NCI-H146 treated with DMSO at 0.1 percent for 48 hours (cell line): ENCODE data around the gene SRGAP3.
A peak's percentile ranks its signal among the peaks of the same experiment; 100 is the strongest.

Source experiments
- DNase-seq: peaks from one replicate; lab custom pipeline; 2025; ENCODE audit not compliant: unreplicated experiment; lab: John Stamatoyannopoulos, UW

SRGAP3 gene

DNA sequence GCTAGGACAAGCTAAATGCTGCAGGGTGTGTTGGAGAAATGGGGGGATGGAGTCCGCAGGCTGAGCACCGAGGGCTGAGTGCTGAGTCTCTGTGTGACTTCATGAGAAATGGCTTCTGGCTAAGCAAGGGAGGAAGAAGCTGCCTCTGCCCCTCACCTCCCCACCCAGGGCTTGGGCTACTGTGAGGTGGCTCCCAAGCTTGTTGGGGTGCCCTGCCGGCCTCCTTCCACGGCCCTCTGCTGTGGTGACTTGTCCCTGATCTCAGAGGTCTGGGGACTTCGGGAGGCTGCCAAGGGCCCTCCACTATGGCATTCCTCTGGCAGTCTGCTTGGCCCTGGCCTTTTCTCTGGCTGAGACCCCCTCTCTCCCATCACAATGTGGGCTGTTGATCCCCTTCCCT, 256.1 kb downstream of the SRGAP3 start:
- DNase-seq, result no peak

DNA sequence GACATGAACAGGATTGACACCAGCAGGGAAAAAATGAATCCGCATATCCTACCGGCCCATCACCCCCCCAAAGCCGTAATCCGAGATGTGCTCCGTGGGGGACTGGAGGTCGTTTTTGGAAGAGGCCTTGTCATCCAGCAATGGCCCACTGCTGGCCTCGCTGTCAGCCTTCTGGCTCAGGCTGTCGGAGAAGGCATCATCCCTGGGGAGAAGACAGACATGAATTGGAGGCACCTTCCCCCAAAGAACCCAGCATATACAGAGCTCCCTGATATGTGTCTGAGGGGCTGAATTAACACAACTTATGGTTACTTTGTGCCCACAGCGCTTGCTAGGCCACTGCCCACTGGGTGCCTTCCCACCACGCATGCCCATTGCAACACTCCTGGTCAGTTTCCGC, 256.6 kb downstream of the SRGAP3 start:
- no peak for DNase-seq

DNA sequence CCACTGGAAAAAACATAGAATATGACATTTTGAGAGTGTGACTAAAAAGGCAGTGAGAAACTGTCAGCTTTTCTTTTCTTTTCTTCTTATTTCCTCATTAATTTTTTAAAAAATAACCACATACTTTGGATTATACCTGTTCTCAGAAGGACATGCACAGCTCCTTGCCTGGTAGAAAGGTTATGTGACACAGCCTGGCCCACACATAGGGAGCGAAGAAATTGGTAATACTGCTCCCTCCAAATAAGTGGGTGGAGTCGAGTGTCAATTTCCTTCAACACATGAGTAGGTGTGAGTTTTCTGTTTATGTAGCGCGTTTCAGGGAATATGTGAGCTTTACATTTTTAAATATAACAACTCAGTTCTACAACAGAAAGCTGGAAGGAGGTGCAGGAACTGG, 257.2 kb downstream of the SRGAP3 start:
- DNase-seq, result no peak

DNA sequence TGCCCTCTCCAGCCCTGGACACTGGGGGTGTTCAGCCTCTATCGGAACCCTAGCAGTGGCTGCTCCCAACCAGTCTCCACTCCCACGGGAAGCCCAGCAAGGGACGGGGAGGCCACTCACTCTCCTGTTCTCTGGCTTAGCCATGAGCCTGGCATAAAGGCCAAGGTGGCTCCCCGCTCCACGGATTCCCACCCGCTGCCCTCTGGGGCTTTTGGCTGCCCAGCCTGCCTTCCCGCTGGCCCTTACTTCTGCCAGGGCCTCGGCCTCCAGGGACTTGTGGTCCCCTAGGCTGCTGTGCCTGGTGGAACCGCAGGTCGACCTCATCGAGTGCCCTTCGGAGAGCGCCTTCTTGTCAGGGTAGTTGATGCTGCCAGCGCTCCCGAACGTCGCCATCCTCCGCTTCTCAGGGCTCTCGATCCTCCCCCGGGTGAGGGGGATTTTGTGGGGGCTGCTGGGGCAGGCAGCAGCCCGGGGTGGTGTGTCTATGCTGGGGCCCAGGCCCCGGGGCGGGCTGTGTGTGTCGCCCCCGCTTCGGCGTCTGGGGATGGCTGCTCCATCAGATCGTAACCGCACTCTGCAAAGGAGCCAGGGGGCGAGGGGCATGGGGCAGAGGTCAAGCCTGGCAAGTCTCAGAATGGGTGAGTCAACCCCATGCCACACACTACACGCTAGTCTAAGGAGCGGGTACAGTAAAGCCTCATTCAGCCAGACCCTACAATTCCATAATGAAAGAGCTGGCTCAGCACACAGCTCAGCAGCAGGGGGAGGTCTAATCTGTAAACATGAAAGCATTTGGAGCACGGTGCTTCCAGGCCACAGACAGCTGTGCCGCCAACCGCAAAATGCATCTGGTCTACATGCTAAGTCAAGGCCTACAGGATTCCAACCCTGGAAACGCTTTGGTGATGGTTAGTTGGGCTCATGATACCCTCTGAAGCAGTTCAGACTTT, 258.9 kb downstream of the SRGAP3 start:
- no peak for DNase-seq

DNA sequence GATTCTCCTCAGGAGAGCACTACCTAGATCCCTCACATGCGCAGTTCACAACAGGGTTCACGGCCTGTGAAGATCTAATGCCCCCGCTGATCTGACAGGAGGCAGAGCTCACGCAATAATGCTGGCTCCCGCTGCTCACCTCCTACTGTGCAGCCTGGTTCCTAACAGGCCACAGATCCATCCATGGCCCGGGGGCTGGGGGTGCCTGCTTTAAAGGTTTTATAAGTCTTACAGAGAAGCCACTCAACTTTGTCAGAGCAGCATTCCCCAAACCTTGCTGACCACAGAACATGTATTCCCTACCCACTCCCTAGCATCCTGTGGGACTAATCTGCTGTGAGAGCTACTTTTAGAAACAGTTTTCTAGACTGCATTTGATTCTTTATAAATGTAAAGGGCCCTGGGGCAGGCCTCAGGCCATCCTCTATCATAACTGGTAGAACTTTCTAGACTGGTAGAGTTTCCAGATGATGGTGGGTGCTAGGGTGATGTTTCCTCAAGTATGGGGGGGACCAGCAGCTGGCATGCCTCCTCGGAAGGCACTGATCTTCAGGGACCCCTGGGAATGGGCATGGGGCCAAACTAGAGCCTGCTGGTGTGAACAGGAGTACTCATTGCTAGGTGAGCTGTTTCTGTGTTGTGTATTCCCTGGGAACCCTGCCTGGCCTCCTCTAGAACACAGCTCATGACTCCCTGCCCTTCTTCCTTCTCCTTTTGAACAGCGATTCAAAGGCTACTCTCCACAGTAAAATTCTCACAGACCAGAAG, 260.5 kb downstream of the SRGAP3 start:
- DNase-seq, result no peak

DNA sequence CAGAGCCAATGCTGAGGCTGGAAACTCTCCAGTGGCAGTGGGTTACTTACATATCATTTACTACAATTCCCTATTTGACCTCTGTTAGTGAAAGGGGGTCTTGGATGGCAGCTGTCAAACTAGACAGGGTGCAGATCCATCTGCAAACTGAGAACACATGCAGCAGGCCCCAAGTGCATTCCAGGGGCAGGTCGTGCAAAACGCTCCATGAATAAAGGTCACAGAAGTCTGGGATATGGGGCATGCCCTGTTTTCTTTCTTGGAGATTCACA, 261.1 kb downstream of the SRGAP3 start:
- no peak for DNase-seq

DNA sequence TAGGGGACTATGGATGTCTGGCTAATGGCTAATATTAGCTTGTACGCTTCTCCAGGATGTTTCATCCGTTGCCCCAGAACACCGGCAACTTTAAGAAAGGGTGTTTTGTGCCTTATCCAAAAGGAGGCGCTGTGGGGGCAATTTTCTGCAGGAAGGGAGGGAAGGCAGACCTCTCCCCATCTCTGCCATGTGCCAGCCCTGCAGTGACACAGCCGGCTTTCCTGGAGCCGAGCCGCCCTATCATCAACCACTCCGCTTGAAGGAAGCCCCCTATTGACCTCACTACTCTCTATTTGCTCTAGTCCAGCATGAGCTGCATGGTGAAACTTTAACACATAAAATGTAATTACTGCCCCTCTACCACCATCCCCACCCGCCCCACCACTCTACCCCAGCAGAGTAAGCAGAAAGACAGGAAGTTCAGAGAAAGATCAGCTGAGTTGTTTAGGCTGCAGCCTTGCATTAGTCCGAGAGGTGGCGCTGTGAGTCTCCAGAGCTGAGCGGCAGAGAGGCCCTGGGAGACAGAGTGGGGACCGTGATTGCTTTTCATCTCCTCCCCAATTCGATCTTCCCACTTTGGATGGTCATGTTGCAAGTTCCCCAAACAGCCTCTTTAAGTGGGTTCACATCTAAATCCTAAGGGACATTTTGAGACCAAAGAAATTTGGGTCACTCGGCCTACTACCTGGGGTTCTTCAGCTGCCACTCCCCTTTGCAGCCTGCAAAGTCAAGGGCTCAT, 261.6 kb downstream of the SRGAP3 start:
- DNase-seq, result peak; percentile 3

DNA sequence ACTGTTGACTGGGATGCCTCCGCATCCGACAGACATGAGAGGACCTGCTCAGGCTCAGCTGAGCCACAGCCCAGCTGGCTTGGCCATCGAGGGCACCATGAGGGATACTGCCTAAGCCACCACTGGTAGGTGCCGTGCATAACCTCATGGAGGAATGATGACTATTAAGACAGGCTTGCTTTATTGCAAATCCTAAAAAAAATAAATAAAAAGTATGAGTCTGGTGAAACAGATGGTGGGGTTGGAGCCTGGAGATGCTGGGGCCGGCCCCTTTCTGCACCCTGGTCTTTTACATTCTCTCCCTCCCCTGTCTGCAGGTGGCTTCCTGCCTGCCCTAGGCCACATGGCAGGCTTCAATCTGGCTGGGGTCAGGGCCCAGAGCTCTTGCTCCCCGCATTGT, 262.2 kb downstream of the SRGAP3 start:
- no peak for DNase-seq

DNA sequence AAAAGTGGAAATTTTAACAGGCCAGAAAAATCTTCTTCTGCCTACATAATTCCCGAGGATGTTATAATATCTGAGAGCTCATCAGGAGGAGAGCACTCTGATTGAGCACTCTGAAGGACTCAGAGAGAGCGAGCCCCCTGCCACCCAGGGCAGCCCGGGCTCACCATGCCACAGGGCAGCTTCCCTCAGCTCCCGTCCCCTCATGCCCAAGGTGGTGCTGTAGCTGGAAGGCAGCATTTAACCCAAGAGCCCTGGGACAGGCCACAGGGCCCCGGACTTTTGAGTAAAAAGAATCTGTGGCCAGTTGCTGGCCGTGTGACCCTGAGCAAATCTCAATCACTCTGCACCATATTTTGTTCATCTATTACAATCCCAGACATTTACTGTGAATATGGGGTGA, 262.7 kb downstream of the SRGAP3 start:
- DNase-seq, result no peak

DNA sequence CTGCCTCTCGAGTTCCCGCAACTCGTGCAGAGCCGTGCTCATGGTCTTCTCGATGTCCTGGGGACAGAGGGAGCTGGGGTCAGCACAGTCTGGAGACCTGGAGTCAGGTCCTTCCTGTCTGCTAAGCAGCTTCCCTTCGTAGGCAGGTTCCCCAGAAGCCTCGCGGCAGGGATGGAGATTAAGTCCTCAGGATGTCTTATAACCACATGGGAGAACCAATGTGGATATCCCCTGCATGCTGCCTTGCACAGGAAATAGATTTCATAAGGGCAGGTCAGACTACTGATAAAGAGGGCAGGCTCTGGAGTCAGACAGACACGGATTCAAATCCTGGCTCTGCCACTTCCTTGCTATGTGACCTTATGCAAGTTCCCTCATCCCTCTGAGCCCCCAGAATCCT, 263.6 kb downstream of the SRGAP3 start:
- no peak for DNase-seq

DNA sequence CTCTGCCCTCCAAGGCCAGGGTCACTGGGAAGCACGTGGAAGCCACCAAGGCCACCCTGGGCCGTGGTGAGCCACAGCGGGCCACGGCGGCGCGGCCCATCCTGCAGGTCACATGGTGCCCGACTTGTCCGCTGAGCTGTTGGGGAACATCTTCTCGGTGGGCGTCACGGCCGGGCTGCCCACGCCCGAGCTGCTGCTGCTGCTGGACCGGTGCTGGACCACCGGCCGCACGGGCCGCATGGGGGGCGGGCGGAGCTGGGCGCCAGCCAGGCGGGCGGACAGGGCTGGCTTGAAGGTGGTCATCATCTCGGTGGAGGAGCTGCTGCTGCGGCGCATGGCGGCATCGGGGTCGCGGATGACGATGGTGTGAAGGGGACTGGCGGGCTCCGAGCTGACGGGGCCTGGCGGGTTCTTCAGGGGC, 264.0 kb downstream of the SRGAP3 start:
- no peak for DNase-seq

DNA sequence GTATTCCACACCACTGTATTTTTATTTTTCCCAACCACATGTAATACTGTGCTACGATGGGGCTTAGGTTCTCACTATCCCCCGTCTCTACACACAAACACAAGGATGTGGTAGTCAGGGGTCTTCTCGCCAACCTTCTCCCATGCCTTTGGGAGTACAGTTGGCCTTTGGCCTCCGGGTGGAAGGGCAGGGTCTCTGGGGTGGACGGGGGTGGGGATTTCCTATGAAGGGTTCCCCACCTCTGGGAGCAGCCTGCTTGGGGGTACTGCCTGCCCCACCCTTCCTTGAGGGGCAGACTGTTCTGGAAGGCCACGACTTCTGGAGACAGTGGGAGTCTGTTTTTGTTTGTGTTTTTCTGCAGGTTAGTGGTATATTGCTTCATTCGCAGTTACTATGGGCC, 264.9 kb downstream of the SRGAP3 start:
- DNase-seq, result no peak

DNA sequence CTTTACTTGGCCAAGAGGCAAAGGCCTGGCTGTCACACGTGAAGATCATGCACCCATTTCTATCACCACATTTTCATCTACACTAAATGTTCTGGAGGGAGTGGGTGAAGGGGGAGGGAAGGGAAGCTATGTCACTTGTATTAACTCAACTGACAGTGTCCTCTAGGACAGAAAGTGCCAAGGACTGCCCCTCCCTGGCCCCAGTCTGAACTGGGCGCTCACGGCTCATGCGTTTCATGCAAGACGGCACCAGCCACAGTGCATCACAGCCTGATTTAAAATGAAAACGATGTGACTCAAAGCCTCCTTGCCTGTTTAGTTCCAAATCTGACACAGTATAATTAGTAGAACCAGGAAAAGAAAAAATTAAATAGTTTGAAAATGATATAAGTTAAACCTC, 265.4 kb downstream of the SRGAP3 start:
- DNase-seq, result no peak

DNA sequence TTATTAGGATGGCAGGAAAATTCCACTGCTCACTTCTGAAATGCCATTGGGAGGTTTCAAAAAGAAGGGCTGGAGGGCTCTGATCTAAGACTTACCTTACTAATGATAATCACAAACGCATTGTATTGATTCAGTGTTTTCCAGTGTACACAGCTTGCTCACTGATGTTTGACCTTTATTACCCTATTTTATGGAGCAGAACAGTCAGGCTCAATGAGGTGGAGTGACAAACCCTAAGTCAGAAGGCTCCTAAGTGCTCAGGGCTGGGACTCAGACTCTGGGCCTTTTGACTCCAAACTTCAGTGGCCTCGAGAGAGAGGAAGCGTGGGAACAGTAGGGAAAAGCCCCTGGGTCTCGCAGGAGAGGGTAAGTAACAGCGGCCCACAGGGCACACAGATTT, 265.9 kb downstream of the SRGAP3 start:
- DNase-seq, result no peak

DNA sequence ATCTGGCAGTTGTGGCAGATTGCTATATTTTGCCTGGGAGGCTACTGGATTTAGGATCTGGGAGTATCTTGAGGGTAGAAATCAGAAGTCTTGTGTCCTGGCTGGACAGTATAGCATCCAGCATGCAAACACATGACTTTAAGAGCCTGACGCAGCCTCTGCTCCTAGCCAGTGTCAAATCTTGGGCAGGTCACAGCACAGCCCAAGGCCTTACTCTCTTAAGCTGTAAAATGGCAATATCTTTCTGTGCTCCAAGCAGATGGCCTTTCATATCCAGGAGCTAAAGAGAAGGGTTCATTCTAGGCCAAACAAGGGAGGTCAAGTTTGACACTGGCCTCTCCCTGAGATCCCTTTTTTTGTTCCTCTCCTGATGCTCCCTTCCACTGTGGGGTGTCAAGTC, 266.4 kb downstream of the SRGAP3 start:
- no peak for DNase-seq

DNA sequence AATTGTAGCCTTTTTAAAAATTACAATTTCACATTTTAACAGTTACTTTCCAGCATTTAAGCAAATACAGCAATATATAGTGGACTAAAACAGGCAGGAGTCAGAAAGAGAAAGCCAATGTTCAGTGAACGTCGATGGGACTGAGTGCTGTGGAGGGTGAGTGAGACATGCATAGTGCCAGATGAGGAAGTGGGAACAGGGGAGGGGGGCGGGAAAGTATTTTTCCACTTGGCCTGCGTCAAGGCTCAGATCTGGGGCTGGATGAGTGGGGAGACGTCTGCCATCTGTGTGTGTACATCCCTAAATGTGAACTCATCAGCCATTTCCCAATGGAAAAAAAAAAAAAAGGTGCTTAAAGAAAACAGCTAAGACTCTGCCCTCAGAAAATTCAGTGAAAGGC, 266.9 kb downstream of the SRGAP3 start:
- no peak for DNase-seq

DNA sequence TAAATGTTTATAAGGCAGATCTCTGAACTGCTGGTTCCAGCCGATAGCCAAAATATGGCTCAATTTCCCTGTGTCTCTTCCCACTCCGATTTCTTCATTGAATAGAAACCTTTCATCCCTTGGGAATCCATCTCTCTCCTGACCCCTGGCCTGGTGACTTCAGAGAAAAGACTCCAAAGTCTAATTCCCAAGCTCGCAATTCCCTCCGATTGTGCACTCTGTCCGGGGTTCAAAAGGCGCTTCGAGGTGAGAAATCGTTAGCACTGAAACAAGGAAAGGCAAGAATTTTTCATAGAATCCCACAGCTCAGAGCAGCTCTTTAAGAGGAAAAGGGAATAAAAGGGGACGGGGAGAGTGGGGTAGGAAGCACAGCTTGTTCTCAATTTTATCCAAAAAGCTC, 267.7 kb downstream of the SRGAP3 start:
- no peak for DNase-seq

DNA sequence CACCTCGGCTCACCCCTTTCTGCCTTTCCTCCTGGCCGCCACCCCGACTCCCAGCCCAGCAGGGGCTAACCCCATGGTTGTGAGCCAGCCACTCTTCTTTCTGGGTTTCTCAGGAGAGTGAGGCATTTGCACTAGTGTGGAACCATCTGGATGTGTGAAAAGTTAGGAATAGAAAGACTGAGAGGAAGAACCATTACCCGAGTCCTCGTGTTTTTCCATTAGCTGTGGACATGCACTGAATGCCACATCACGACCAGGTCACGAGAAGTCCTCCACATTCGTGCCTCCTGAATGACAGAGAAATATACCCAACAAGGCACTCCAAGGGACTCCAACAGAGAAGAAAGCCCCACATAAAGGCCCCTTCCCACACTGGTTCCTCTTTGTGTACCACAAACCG, 268.1 kb downstream of the SRGAP3 start:
- DNase-seq, result no peak

DNA sequence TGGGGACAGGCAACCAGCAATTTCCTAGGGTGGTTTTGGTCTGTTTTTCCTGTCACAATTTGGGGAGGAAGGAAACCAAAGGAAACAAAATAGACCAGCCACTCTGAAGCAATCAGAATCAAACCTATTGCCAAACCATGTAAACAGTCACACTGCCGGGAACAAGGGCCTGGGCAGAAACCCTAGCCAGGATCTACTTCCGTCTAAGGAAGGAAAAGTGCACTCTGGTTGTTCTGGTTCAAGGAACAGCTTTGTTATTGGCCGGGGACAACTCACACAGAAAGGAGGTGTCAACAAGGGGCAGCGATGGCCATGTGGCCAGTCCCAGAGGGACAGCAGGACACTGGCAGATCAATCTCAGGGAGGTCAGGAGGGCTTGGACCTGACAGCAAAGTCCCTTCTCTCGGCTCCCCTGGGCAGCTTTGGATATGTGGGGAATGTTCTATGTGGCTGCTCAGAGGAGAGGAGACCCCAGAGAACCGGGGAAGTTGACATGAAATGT, 268.6 kb downstream of the SRGAP3 start:
- DNase-seq, result no peak

DNA sequence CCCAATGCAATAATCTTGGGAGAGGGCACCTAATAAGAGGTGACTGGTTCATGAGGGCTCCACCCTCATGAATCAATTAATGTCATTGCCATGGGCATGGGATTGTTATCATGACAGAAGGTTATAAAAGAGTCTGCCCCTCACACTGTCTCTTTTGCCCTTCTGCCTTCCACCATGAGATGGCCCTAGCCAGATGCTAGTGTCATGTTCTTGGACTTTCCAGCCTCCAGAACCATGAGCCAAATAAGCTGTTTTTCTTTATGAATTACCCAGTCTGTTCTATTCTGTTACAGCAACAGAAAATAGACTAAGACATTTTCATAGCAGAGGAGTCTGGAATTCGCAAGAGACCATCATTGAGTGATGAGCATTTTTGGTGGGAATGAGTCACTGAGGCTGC, 270.2 kb downstream of the SRGAP3 start:
- no peak for DNase-seq

DNA sequence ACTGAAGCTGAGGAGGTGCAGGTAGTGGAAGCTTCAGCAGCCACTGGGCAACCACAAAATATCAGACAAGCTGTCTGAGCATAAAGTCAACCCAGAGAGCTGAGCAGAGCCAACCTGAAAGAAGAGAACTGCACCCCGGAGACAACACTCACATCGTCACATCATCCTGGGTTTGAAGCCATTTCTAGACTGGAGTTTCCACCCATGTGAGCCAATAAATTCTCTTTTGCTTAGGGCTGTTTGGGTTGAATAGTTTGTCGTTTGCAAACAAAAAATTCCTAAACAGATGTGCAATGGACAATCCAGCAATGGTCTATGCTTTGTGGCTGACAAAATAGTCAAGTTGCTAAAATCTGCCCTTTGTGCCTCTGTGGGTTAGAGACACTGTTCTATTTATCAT, 270.9 kb downstream of the SRGAP3 start:
- DNase-seq, result no peak
